Measurements from ENCODE around the gene ZNF500.
A peak's percentile ranks its signal among the peaks of the same experiment; 100 is the strongest.

ZNF500 gene

GRCh38 chr16:4766875-4767628, at the start of gene ZNF500:
TSS of gene ZNF500 (minus strand) at chr16:4767162. CDS start at chr16:4765978, 1,184 bp downstream.
- peak within 1 kb of the TSS; percentile 91 for H3K27ac ChIP-seq
- TF ChIP-seq ZFX (IDR thresholded peaks at IDR 0.05): peak; percentile 92; the same call in 1 of the 2 replicates
- TF ChIP-seq, protein P1, sequence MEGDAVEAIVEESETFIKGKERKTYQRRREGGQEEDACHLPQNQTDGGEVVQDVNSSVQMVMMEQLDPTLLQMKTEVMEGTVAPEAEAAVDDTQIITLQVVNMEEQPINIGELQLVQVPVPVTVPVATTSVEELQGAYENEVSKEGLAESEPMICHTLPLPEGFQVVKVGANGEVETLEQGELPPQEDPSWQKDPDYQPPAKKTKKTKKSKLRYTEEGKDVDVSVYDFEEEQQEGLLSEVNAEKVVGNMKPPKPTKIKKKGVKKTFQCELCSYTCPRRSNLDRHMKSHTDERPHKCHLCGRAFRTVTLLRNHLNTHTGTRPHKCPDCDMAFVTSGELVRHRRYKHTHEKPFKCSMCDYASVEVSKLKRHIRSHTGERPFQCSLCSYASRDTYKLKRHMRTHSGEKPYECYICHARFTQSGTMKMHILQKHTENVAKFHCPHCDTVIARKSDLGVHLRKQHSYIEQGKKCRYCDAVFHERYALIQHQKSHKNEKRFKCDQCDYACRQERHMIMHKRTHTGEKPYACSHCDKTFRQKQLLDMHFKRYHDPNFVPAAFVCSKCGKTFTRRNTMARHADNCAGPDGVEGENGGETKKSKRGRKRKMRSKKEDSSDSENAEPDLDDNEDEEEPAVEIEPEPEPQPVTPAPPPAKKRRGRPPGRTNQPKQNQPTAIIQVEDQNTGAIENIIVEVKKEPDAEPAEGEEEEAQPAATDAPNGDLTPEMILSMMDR (conservative IDR thresholded peaks at IDR 0.05): no peak

DNA sequence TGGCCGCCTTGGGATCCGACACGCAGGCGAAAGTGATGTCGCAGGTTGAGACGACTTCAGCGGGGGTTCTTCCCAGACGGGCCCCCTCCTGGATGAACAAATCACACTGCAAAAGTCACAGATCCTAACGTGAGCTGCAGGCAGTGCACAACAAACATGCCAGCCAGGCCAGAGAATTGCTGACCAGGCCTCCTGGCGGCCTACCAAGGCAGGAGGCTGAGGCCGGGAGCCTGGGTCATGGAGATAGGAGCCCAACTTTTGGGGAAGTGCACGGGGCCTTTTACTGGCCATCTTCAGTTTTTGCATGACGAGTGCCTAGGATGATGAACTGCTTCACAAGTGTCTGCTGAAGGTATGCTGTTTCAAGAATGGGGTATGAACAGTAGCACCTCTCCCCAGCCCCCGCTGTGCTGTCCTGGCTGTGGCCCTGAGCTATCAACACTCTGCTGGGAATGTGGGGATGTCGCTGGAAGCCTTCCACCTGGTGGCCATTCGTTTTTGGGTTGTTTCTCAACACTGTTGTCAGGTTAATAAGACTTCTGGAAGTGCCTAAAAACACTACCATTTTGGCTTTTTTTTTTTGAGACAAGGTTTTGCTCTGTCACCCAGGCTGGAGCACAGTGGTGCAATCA, 47.7 kb upstream of the ZNF500 start:
- no peak for TF ChIP-seq ZFX (IDR thresholded peaks at IDR 0.05)
- TF ChIP-seq, protein P1 (conservative IDR thresholded peaks at IDR 0.05): no peak

DNA sequence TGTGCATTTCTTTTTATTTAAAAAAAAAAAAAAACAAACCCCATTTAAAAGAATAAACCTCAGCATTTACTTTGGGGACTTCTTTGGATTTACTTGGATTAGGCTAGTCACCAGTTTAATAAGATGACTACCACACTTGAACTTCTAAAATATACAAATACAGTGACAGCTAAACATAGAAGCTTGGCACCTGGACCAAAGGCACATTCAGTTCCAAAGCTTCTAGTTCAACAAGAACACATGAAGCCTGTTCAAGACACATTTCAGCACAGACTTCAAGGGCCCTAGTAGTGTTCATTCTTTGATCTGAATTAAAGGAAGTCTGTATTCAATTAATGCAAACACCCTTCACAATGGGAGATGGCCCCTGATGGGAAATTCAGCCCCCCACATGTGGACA, 47.1 kb upstream of the ZNF500 start:
- TF ChIP-seq, protein P1 (conservative IDR thresholded peaks at IDR 0.05): no peak
- no peak for TF ChIP-seq ZFX (IDR thresholded peaks at IDR 0.05)
- H3K27ac ChIP-seq: no peak overlapping the region

More for the DNA sequence above, 47.7 kb upstream of the ZNF500 start:
- no peak overlapping the region for H3K27ac ChIP-seq

DNA sequence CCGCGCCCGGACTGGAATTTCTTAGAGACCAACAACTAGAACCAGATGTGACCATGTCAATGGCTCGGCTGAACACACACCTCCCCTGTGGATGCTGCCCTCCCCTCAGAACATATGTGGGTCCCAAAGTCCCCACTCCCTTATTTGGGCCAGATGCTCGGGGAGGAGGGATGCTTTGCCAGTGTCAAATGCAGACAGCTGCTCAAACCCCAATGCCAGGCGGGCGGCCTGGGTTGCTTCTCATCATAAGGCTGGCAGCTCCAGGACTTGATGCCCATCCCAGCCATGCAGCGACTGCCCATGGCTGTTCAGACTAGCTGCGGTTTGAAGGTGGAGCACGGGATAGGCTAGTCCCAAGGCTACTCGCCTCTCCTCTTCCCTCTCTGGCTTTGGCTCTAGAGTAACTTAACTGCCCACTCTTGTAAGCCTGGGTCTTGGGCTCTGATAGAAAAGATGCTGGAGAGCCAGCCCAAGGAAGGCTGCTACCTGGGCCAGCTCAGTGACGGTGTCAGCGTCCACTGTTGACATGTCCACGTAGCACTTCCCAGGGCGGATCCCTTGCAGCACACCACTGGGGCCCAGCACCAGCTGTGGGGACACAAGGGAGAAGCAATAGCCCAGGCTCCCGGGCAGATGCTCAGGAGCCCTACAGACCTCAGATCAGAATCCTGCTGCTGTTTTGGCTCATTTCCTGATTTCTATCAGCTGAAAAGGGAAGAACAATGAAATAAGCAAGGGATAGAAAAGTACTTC, 46.5 kb upstream of the ZNF500 start:
- no peak overlapping the region for H3K27ac ChIP-seq
- no peak for TF ChIP-seq ZFX (IDR thresholded peaks at IDR 0.05)
- TF ChIP-seq, protein P1 (conservative IDR thresholded peaks at IDR 0.05): no peak

DNA sequence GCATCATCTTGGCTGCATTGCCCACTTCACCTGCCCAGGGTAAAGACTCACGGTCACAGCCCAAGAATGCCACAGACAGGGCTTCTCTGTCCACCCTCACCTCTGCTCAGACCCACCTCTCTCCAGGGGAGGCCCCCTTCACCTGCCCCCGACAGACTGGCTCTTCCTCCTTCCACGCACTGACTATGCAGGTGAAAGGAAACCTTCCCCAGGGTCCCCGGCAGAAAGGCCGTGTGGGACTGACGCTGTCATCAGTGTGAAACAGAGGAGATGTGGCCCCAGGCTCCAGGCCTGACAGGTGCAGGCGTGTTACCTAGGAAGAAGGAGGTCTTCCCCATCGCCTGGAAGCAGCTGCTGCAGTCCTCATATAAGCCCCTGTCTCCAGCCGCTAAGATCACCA, 44.8 kb upstream of the ZNF500 start:
- no peak overlapping the region for H3K27ac ChIP-seq
- TF ChIP-seq, protein P1 (conservative IDR thresholded peaks at IDR 0.05): no peak
- TF ChIP-seq ZFX (IDR thresholded peaks at IDR 0.05): no peak

DNA sequence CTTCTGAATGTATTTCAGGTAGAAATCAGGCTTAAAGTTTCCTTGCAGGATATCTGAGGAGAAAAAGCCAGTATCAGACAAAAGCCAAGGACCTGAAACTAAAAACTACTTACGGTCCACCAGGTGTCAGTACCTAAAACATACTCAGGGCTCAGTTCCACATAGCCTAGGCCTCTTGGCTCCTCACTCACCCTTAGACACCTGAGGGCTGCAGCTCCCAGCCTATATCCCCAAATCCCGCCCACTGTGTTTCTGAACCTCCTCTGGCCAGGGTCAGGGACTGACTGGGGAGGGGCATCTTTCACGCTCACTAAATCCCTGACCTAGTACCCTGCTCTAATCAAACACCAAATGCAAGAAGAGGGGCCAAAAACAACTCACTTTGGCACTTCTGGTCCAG, 44.3 kb upstream of the ZNF500 start:
- H3K27ac ChIP-seq: no peak overlapping the region
- TF ChIP-seq, protein P1 (conservative IDR thresholded peaks at IDR 0.05): no peak
- no peak for TF ChIP-seq ZFX (IDR thresholded peaks at IDR 0.05)

DNA sequence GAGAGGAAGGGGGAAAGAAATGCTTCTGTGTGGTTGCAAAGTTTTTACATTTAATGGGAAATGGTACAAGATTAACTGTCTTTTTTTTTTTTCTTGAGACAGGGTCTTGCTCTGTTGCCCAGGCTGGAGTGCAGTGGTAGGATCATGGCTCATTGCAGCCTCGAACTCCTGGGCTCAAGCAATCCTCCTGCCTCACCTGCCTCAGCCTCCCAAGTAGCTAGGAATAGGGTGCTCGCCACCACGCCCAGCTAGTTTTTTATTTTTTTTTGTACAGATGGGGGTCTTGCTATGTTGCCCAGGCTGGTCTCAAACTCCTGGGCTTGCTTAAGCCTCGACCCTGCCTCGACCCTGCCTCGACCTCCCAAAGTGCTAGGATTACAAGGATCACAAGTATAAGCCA, 39.3 kb upstream of the ZNF500 start:
- no peak overlapping the region for H3K27ac ChIP-seq
- TF ChIP-seq, protein P1 (conservative IDR thresholded peaks at IDR 0.05): no peak
- TF ChIP-seq ZFX (IDR thresholded peaks at IDR 0.05): no peak
